Stimulated activated naive B cell treated with anti-CD40 and anti-IgM and Interleukin-4, amounts not matched to agents 10 μg/mL and 1 μg/mL and 100 μg/mL, for 72 hours (primary cell): ENCODE results near the gene ONECUT1.

Experiments
- ATAC-seq, 2 donors: fragments of 150-1000 bp; cut with Tn5 transposase; replicated peaks; 2 replicates each; pipeline ENCODE4 v1.10.0; 2021; ENCODE audit warnings: moderate library complexity in 1 of 2
- DNase-seq: peaks from one replicate; pipeline ENCODE4 v3.0.0; 2021
- H3K27ac Mint-ChIP-seq: one replicate; pipeline ENCODE4 v1.8.0; 2022; ENCODE audit warnings: mild to moderate bottlenecking, mixed read lengths
- H3K27me3 Mint-ChIP-seq, 2 donors: one replicate each; pipeline ENCODE4 v1.8.0; 2022; ENCODE audit warnings: mixed read lengths in 2 of 2
- H3K36me3 Mint-ChIP-seq, 2 donors: one replicate each; pipeline ENCODE4 v1.8.0; 2022; ENCODE audit warnings: mixed read lengths in 2 of 2, mild to moderate bottlenecking in 1 of 2
- H3K4me1 Mint-ChIP-seq, 2 donors: one replicate each; pipeline ENCODE4 v1.8.0; 2022; ENCODE audit warnings: mixed read lengths in 2 of 2, mild to moderate bottlenecking in 1 of 2
- H3K4me3 Mint-ChIP-seq, 2 donors: one replicate each; pipeline ENCODE4 v1.8.0; 2022; ENCODE audit warnings: mild to moderate bottlenecking in 2 of 2, mixed read lengths in 2 of 2, moderate library complexity in 1 of 2
- H3K9me3 Mint-ChIP-seq, 2 donors: one replicate each; pipeline ENCODE4 v1.8.0; 2022; ENCODE audit warnings: mixed read lengths in 2 of 2, mild to moderate bottlenecking in 1 of 2

ONECUT1 gene

DNA sequence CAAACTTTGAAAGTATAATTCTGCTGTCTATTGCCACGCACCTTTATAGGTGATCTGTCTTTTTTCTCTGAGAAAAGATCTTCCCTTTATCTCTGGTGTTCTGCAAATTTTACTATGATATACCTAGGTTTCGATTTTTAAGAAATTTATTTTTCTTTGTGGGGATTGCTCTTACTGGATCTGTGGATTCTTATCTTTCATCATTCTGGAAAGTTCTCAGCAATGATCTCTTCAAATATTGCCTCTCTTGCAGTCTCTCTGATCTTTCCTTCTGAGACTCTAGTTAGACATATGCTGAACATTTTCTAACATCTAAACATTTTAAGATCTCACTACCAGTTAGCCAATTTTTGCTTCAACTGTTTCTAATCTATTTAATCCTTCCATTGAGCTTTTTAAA is 63.9 kb downstream of the ONECUT1 start:
- Mint-ChIP-seq H3K27ac (no peak overlapping the region), H3K4me1 (peaks cover 14 to 29% of the 10 kb centered on the region in 2 donors), H3K36me3 (no peaks in the 10 kb centered on the region), H3K9me3 (no peaks in the 10 kb centered on the region), H3K4me3 (no peak overlapping the region), H3K27me3 (no peaks in the 10 kb centered on the region)
- DNase-seq: no peak
- ATAC-seq: no peak

- H3K9me3 Mint-ChIP-seq: no peaks in the 10 kb centered on the region
- H3K4me3 Mint-ChIP-seq: no peak overlapping the region
- H3K27ac Mint-ChIP-seq: no peak overlapping the region
- no peaks in the 10 kb centered on the region for H3K36me3 Mint-ChIP-seq
- no peaks in the 10 kb centered on the region for H3K27me3 Mint-ChIP-seq
- no peak for DNase-seq
- peaks cover 7 to 9% of the 10 kb centered on the region in 2 donors for H3K4me1 Mint-ChIP-seq
- no peak for ATAC-seq
These were observed 71.6 kb downstream of the ONECUT1 start for GRCh38 chr15:52718551-52718950.

DNA sequence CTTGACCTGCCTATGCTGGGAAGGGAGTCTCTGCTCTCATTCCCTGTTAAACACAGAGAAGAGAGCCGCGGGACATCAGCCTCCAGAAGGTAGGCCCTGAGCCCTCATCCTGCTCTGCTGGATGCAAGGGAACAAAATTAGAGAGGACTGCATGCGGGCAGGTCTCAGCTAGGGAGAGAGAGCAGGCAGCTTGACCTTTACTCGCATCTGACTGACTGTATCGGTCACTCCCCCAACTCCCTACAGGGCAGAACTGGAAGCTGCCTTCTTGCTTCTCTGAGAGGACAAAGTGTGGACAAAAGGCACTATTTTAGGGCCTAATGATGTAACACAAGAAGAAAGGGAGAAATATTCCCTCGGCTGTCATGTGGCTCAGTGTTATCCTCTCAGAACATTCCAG is 72.2 kb downstream of the ONECUT1 start:
- no peak for ATAC-seq
- Mint-ChIP-seq H3K27ac (no peak overlapping the region), H3K4me1 (peaks cover 7 to 9% of the 10 kb centered on the region in 2 donors), H3K9me3 (no peaks in the 10 kb centered on the region), H3K27me3 (no peaks in the 10 kb centered on the region), H3K36me3 (no peaks in the 10 kb centered on the region), H3K4me3 (no peak overlapping the region)
- DNase-seq: no peak

DNA sequence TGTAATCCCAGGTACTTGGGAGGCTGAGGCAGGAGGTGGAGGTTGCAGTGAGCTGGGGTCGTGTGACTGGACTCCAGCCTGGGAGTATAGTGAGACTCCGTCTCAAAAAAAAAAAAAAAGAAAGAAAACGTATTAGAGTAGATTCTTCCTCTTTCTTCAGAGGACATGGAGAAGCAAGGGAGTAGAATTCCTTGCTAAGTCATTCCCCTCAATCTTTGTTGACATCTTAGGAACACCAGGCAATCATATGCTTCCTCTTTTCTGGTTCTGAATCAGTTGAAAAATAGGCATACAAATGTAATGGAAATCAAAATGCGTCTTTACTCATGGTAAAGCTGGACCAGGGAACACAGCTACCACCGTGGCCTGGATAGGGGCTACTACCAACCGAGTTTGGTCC is 72.7 kb downstream of the ONECUT1 start:
- Mint-ChIP-seq H3K9me3 (no peaks in the 10 kb centered on the region), H3K27ac (no peak overlapping the region)
- no peak for ATAC-seq

DNA sequence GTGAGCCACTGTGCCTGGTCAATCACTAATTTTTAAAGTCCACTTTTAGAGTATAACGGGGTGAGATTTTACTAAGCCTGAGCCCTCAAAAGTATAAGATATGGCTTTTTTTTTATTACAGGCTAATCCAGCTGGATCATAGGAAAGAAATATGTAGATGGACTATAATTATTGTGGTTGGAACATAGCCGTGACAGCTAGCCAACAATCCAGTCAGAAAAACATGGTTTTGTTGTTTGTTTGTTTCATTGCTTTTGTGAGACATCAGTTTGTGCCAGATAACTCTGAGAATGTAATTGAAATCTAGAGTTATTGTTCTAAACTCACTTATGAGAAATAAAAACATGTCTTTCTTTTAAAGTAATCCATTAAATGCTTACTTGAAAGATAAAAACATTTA is 73.6 kb downstream of the ONECUT1 start:
- ATAC-seq: no peak

More for the DNA sequence above, 72.7 kb downstream of the ONECUT1 start:
- no peaks in the 10 kb centered on the region for H3K27me3 Mint-ChIP-seq
- H3K4me3 Mint-ChIP-seq: no peak overlapping the region
- H3K36me3 Mint-ChIP-seq: no peaks in the 10 kb centered on the region
- DNase-seq: no peak
- H3K4me1 Mint-ChIP-seq: peaks cover 7 to 9% of the 10 kb centered on the region in 2 donors

DNA sequence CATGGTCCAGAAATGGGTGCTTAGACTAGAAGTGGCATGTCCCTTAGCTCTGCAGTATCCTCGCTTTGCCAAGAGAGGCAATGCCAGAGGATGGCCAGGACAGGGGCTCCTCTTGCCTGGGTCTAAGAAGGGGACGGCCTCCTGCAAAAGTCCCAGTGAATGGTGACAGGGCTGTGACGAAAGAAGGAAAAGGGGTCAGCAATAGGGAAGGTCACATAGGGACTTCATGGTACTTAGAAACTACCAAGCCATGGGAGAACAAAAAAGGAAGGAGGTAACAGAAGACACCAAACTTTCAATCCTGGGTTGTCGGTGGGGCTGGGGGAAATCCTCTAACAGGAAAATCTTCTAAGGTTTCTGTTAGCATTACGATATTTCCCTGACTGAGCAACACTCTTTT is 74.7 kb downstream of the ONECUT1 start:
- H3K27ac Mint-ChIP-seq: no peak overlapping the region
- no peak overlapping the region for H3K4me3 Mint-ChIP-seq
- peaks cover 11 to 13% of the 10 kb centered on the region in 2 donors for H3K4me1 Mint-ChIP-seq
- no peaks in the 10 kb centered on the region for H3K9me3 Mint-ChIP-seq
- no peak for DNase-seq
- H3K27me3 Mint-ChIP-seq: no peaks in the 10 kb centered on the region
- no peaks in the 10 kb centered on the region for H3K36me3 Mint-ChIP-seq
- ATAC-seq: no peak

More for the DNA sequence above, 73.6 kb downstream of the ONECUT1 start:
- Mint-ChIP-seq H3K4me1 (peaks cover 7 to 9% of the 10 kb centered on the region in 2 donors), H3K9me3 (no peaks in the 10 kb centered on the region), H3K27ac (no peak overlapping the region), H3K27me3 (no peaks in the 10 kb centered on the region), H3K36me3 (no peaks in the 10 kb centered on the region), H3K4me3 (no peak overlapping the region)
- no peak for DNase-seq

GRCh38 chr15:52714968-52715367 is 75.2 kb downstream of the ONECUT1 start:
- Mint-ChIP-seq H3K36me3 (no peaks in the 10 kb centered on the region), H3K27ac (no peak overlapping the region), H3K4me1 (peaks cover 15 to 17% of the 10 kb centered on the region in 2 donors), H3K9me3 (no peaks in the 10 kb centered on the region), H3K4me3 (no peak overlapping the region), H3K27me3 (no peaks in the 10 kb centered on the region)
- ATAC-seq (peak; percentile 47 to 52), DNase-seq (no peak)

GRCh38 chr15:52710708-52711389 is 79.3 kb downstream of the ONECUT1 start:
- Mint-ChIP-seq H3K4me1 (peaks cover 29 to 57% of the 10 kb centered on the region in 2 donors), H3K36me3 (no peaks in the 10 kb centered on the region), H3K27ac (peak overlapping the region; percentile 88), H3K4me3 (no peak overlapping the region), H3K9me3 (no peaks in the 10 kb centered on the region), H3K27me3 (no peaks in the 10 kb centered on the region)
- DNase-seq (no peak), ATAC-seq (peak in 1 of 2 donors; percentile 7)

DNA sequence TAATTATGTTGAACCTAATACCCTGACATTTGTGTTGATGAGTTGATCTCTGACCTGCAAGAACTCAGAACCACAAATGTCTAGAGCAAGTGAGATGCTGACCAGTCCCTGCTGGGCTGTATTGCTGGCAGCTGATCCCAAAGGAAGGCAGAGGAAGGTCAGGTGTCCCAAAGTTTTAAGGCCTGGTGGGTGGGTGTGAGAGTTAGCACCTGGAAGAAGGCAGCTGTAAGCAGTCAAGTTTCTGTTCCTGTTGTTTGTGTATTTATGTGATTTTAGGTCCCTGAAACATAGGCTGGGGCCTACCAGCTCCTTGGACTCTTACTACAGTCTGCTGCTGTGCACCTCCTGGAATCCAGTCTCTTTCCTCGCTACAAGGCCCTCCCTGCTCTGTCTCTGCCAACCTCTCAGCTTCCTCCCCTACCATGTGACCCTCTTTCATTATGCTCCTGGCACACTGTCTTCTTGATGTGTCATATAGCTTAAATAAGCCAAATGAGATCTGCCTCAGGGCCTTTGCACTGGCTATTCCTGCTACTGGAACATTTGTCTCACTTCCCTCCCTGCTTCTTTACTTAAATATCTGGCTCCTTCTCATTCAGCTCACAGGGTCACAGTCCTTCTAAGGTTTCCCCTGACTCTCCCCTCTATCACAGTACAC is 80.0 kb downstream of the ONECUT1 start:
- Mint-ChIP-seq H3K4me1 (peaks cover 27 to 52% of the 10 kb centered on the region in 2 donors), H3K27me3 (no peaks in the 10 kb centered on the region), H3K4me3 (peak overlapping the region in 1 of 2 donors; percentile 9), H3K27ac (peak overlapping the region; percentile 88), H3K9me3 (no peaks in the 10 kb centered on the region), H3K36me3 (no peaks in the 10 kb centered on the region)
- ATAC-seq (peak; percentile 59 to 71), DNase-seq (no peak)

DNA sequence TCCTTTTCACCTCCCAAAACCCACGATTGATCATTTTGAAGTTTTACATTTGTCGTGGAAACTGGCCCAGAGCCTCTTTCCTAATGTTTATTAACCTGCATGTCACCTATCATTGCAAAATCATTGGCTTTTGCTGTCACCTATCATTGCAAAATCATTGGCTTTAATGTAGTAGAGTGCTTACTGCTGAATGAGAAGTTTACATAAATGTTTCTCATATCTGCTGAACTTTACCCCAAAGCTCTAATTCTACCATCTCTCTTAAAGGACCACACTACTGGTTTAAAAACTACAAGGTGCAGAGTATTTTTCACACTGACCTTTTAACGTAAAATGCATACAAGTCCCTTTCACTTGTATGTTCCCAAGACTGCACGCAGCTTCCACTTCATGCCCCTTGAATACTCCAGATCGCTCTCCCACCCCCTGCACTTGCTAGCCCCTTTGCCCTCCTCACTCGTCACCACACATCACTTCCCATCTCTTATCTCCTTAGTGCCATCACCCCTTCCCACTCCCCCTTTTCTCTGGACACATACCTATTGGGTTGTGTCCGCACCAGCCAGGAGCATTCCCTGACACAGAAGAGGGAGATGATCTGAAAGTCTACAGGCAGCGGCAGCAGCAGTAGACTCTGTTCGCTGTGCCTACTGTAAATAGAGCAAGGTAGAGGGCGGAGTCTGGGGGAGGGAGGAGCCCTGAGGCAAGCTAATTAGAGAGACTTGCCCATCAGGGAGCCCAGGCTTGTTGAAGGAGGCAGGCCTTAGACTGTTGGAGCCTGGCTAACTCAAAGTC is 80.8 kb downstream of the ONECUT1 start:
- H3K4me3 Mint-ChIP-seq: peak overlapping the region; percentile 90 to 92
- peak; percentile 97 to 99 for ATAC-seq
- peak overlapping the region; percentile 88 for H3K27ac Mint-ChIP-seq
- H3K4me1 Mint-ChIP-seq: peaks cover 26 to 53% of the 10 kb centered on the region in 2 donors
- H3K9me3 Mint-ChIP-seq: no peaks in the 10 kb centered on the region
- no peaks in the 10 kb centered on the region for H3K27me3 Mint-ChIP-seq
- peaks cover 3 to 4% of the 10 kb centered on the region in 2 donors for H3K36me3 Mint-ChIP-seq
- DNase-seq: peak; percentile 54
